Body of pancreas (tissue), 4 donors: ENCODE measurements around the gene GPR26.

Experiments used
- CTCF ChIP-seq, 7 experiments: fragments of 450-650 bp in 4 of 7; fragments of 200-600 bp in 3 of 7; sonication (generic) in 3 of 7; IDR thresholded peaks; one replicate each; pipeline ENCODE4 v1.5.1; 2016 to 2019; ENCODE audit warnings: antibody characterized with exemption in 7 of 7
- POLR2A ChIP-seq, 3 donors: fragments of 450-650 bp; IDR thresholded peaks; one replicate each; pipeline ENCODE4 v1.6.1; 2016; ENCODE audit warnings: antibody characterized with exemption in 3 of 3, mild to moderate bottlenecking in 2 of 3

GRCh38 chr10:123619067-123619855 is 46.9 kb upstream of the GPR26 start:
- TF ChIP-seq CTCF (IDR thresholded peaks at IDR 0.05) = no peak
- no peak for TF ChIP-seq POLR2A (IDR thresholded peaks at IDR 0.05)
